Sciatic nerve (tissue), 2 donors: ENCODE data around the gene LRP3. TPM values are rescaled to one million over a fixed set of nuclear protein-coding genes. Genes with fewer than 3 reads are reported as not detected.
A peak's percentile ranks its signal among the peaks of the same experiment; 100 is the strongest.

Experiments
- ATAC-seq: fragments of 200-7000 bp; cut with Tn5 transposase; one replicate; pipeline ENCODE4 v1.9.1; 2020; ENCODE audit warnings: mild to moderate bottlenecking, moderate library complexity
- DNase-seq: peaks from one replicate; pipeline ENCODE4 v3.0.0-alpha.2; 2020; ENCODE audit warnings: low spot score
- intact Hi-C: fragments of 100-400 bp; cut with DNase I; formaldehyde crosslinking; loops from one replicate; pipeline ENCODE4 v1.14.2; 2022
- total RNA-seq: library from RNA; stranded (reverse); fragmentation: NEBNext Ultra II Directional; extraction: Animal tissue kit (Norgen Biotek cat#: 25700); gene quantifications from one replicate; pipeline ENCODE4 v1.2.1, GENCODE V29; 2021
- donor health status: DM: no; HTN: no; CAD: no.
- donor health status: DM: no; HTN: no; CAD: no.

Gene LRP3
- total RNA-seq, 1 donor from 2014 or later = 21.7 TPM

DNA sequence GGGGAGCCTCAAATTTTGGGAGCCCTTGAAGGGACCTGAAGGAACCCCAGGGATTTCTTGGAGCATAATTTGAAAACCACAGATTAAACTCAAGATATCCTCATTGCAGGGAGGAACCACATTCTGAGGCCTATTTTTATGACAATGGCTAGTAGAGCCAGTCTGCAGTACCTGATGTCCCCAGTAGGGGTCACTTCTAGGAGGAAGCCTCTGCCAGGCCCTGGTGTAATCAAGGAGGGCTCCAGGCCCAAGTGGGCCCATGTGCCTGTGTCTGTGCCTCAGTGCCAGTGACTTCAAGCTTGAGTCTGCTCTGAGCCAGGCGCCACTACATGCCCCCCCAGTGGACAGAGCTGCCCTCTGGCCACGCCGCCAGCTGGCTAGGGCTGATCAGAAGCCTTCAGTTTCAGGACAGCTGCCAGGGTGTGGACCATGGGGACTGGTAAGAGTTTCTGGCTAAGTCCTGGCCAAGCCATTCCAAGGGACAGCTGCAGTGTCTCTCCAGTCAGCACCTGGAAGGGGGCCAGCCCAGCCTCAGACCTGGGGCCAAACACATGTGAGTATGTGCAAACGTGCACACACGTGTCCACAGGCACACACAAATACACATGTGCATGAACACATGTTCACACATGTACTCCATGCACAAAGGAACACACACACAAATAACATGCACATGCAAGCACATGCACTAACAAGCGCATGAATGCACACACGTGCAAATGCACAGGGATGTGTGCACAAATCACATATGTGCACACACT, 52.0 kb downstream of the LRP3 start:
- no peak for DNase-seq
- intact Hi-C loops = no loop called here

DNA sequence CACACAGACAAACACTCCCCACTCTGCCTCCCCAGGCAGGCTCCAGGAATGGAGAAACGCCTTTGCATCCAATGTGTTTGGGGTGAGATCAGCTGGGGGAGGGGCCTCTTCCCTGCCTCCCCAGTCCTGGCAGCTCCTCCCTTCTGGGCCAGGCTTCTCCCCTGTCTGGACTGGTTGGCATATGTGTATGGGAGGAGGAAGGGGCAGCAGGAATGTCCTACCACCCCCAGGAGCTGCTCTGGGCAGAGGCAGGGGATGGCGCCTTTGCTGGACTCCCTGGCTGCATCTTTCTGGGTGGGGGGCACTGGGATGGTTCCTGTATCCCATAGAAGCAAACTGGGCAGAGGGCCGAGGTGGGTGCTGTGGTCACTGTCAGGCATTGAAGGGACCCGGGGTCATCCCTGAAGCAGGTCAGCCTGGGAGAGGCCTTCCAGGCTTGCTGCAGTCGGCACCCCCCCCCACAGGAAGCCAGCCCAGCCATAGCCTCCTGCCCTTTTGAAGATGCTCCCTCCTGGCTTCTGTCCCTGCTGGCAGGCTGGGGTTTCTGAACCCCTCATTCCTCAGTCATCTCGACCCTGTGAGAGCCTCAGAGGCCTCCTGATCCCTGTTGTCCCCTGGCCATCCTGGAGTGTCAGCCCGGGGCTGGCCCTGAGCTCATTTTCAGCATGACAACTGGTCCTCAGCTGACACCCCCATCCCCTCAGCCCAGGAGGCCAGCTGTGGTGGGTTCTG, 52.7 kb downstream of the LRP3 start:
- intact Hi-C loops = no loop called here
- DNase-seq (no peak), ATAC-seq (no peak)

More for the DNA sequence above, 52.0 kb downstream of the LRP3 start:
- ATAC-seq = peak; percentile 16

GRCh38 chr19:33247441-33247819, 53.3 kb downstream of the LRP3 start:
- intact Hi-C loops = no loop called here
- no peak for DNase-seq

GRCh38 chr19:33248104-33248503, 54.0 kb downstream of the LRP3 start:
- no peak for ATAC-seq
- intact Hi-C loops = no loop called here
- DNase-seq = no peak

More at GRCh38 chr19:33247441-33247819, 53.3 kb downstream of the LRP3 start:
- ATAC-seq = no peak

- DNase-seq = no peak
- intact Hi-C loops = no loop called here
These were observed 54.4 kb downstream of the LRP3 start for GRCh38 chr19:33248553-33248953.

DNA sequence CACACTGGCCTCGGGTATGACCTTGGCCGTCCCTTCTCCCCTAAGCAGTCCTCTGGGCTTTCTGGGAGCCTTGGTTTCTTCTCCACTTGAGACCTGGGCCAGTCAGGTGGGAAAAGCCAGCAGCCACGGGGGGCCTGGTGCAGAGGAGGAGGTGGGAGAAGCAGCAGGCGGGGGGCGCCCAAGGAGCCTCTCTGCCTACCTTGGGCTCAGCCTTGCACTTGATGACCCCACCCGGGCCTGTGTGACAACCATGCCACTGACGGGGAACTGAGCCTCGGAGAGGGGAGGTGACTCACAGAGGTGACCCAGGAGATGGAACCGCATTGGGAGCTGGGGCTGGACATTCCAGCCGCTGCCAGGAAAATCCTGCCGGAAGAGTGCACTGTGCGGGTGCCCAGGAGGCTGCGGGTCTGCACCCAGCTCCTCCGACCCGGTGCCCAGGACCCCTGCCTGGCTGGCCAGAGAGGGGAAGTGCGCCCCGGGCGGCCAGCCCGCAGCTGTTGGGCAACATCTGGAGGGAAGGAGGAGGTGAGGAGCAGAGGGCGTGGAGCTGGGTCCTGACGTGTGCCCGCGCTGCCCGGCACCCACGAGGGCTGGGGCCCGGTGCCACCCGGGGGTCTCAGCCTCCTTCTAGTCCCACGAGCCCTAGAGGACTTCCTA, 55.0 kb downstream of the LRP3 start:
- ATAC-seq (peak; percentile 29), DNase-seq (no peak)
- intact Hi-C loops = no loop called here

More at GRCh38 chr19:33248553-33248953, 54.4 kb downstream of the LRP3 start:
- ATAC-seq = no peak

DNA sequence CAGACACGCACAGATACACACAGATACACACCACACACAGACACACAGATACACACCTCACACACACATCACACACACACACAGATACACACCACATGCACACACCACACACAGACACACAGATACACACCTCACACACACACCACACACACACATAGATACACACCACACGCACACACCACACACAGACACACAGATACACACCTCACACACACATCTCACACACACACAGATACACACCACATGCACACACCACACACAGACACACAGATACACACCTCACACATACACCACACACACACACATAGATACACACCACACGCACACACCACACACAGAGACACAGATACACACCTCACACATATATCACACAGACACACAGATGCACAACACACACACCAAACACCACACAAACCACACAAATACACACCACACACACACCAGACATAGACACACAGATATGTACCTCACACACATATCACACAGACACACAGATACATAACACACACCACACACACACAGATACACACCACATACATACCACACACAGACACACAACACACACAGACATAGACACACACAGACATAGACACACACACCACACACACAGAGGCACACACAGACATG, 55.7 kb downstream of the LRP3 start:
- intact Hi-C loops = no loop called here
- ATAC-seq = no peak

GRCh38 chr19:33250500-33250899, 56.4 kb downstream of the LRP3 start:
- ATAC-seq (no peak), DNase-seq (no peak)
- intact Hi-C loops = no loop called here

More for the DNA sequence above, 55.7 kb downstream of the LRP3 start:
- DNase-seq = no peak

DNA sequence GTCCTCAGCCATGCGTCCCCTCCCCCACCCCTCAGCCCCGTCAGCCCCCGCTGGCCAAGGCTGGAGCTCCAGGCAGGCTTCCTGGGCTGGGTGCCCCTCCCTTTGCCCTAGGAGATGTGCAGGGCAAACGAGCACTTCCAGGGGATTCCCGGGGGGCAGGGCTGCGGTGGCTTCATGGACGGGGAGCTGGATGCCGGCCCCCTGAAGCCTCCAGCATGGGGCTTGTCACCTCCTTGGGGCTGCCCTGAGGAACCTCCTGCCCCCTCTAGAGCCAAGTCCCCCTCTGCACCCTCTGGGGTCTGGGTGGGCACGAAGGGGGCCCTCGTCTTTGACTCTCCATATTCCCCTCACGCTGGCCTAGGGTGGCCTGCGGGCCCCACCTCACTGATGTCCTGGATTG, 56.9 kb downstream of the LRP3 start:
- intact Hi-C loops = no loop called here
- DNase-seq (no peak), ATAC-seq (no peak)

- ATAC-seq = no peak
- intact Hi-C loops = no loop called here
- no peak for DNase-seq
These were observed 57.5 kb downstream of the LRP3 start for GRCh38 chr19:33251526-33252090.

DNA sequence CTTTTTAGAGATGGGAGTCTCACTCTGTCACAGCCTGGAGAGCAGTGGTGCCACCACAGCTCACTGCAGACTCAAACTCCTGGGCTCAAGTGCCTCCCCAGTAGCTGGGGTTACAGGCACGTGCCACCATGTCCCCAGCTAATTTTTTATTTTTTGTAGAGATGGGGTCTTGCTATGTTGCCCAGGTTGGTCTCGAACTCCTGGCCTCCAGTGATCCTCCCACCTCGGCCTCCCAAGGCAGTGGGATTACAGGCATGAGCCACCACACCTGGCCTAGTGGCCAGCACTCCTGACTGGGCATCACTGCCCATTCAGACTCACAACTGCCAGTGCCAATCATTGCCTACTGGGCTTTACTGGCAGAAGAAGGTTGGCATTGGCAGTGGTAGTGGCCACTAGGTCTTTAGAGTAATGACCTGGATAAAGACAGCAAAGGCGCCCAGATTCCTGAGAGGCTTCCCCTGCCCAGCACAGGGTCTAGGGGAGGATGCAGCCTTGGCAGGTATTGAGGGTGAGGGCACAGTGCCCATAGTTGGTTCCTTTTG, 58.4 kb downstream of the LRP3 start:
- DNase-seq (no peak), ATAC-seq (no peak)
- intact Hi-C loops = no loop called here

- intact Hi-C loops = no loop called here
- ATAC-seq = no peak
- no peak for DNase-seq
These were observed 58.8 kb downstream of the LRP3 start for GRCh38 chr19:33252971-33253370.

DNA sequence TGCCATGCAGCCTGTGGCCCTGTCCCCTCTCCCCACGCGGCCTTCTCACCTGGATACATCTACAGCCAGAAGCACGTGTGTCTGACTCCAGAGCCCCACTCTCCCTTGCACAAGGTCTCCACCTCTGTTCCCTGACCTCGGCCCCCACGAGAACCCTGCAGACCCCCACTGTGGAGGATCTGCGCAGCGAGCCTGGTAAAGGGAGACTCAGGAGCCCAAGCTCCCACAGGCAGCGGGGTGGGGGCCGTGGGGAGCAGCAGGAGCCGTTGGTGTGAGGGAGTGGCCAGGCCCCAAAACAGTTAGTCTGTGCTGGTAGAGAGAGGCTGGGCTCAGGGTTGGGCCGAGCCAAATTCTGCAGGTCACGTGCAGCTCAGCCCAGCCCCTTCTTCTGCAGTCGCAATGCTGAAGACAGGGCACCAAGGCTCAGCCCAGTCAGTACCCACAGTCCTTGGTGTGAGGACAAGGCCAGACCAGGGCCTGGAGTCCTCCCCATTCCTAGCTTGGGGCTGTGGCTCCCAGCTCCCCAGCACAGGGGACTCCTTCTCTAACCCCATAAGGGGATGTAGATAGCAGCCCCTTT, 60.2 kb downstream of the LRP3 start:
- DNase-seq = no peak
- intact Hi-C loops = no loop called here
- ATAC-seq = no peak

DNA sequence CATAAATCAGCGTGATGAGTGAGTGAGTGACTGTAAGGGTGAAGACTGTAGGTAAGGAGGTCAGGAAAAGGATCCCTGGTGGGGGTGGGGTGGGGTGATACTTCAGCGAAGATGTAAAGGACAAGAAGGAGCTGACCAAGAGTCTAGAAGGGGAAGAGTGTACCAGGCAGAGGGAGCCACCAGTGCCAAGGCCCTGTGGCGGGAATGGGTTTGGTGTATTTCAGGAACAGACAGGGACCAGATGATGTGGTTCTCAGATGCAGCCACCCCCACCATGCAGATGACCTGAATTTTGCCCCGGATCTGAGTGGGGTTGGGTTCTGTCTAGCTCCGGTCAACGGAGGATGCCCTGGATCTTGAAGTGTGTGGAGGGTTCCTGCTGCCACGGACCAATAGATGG, 61.7 kb downstream of the LRP3 start:
- ATAC-seq = no peak
- DNase-seq = no peak
- intact Hi-C loops = no loop called here

DNA sequence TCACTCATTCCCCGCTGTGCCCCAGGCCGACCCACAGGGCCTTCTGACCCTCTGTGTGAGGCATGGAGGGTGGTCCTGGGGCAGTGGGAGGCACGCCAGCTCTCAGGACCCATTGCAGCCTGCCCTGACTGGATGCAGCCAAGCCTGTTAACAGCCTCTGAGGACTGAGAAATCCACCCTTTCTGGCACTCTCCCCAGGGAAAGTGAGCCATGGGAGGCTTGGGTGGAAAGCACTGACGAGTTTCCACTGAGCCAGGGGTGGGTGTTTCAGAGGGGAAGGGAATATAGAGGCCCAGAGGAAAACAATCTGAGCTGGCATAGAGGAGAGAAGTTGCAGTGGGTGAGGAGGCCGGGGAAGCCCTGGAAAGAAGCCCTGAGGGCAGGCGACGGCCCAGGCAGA, 62.1 kb downstream of the LRP3 start:
- DNase-seq (no peak), ATAC-seq (no peak)
- intact Hi-C loops = no loop called here

DNA sequence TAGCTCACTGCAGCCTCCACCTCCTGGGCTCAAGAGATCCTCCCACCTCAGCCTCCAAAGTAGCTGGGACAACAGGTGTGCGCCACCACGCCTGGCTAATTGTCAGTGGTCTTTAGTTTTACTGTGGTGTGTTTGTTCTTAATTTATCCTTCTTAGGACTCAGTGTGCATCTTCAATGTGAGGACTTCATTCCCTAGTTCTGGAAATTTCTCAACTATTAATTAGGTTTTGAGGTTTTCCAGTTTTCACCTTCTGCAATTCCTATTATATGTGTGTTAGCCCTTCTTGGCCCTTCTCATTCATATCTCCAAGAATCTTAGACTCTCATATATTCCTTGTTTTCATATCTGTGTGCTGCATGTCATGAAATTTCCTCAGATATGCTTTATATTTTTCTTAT, 63.7 kb downstream of the LRP3 start:
- intact Hi-C loops = no loop called here
- DNase-seq (no peak), ATAC-seq (no peak)
